ENCODE data around the gene TRPC4.

DNA sequence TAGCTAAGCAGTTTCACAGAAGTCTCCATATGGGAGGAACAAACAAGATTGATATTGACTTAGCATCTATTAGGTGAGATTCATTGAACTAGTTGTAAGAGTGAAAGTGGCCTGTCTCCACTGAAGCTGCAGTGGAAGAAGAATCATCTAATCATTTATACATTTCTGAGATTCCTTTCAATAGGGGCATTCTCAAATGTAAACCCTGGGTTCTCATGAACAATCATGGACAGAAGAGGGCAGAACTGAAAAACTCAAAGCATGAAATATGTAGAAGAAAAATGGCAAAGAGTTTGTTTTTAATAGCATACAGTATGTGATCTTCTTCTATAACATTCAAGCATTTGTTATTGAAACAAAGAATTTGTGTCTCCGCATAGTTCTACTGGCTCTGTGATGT is 253.4 kb downstream of the TRPC4 start:
- TF ChIP-seq CTCF (IDR thresholded peaks at IDR 0.05) (no peak), POLR2AphosphoS5 (IDR thresholded peaks at IDR 0.05) (no peak), EP300 (IDR thresholded peaks at IDR 0.05; ENCODE audit: low read depth) (no peak)

Data from transverse colon (tissue), 4 donors.